ENCODE measurements around the gene LRRTM2. TPM values are rescaled to one million over a fixed set of nuclear protein-coding genes. Genes with fewer than 3 reads are reported as not detected.

The LRRTM2 gene
- total and polyA plus RNA-seq, 2 donors (not counting 1 experiment from before 2014, with no cell fraction given), result 0.01 TPM; not detected in 1

GRCh38 chr5:138872841-138873465 lies 2.2 kb downstream of the LRRTM2 start:
- H3K4me3 Mint-ChIP-seq, result no peak overlapping the region
- H3K4me1 Mint-ChIP-seq, result peaks cover 3% of the 10 kb centered on the region
- TF ChIP-seq EZH2 (IDR thresholded peaks at IDR 0.05; ENCODE audit: borderline replicate concordance, insufficient read depth, low read depth, low read length, poor library complexity, severe bottlenecking), result no peak
- TF ChIP-seq, protein P1, sequence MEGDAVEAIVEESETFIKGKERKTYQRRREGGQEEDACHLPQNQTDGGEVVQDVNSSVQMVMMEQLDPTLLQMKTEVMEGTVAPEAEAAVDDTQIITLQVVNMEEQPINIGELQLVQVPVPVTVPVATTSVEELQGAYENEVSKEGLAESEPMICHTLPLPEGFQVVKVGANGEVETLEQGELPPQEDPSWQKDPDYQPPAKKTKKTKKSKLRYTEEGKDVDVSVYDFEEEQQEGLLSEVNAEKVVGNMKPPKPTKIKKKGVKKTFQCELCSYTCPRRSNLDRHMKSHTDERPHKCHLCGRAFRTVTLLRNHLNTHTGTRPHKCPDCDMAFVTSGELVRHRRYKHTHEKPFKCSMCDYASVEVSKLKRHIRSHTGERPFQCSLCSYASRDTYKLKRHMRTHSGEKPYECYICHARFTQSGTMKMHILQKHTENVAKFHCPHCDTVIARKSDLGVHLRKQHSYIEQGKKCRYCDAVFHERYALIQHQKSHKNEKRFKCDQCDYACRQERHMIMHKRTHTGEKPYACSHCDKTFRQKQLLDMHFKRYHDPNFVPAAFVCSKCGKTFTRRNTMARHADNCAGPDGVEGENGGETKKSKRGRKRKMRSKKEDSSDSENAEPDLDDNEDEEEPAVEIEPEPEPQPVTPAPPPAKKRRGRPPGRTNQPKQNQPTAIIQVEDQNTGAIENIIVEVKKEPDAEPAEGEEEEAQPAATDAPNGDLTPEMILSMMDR (IDR thresholded peaks at IDR 0.05), result no peak
- Histone ChIP-seq H2AFZ (ENCODE audit: insufficient read depth, low read depth, low read length, poor library complexity, severe bottlenecking) (no peak overlapping the region), H3K27ac (ENCODE audit: low read length in 2 of 2) (no peak overlapping the region), H4K20me1 (ENCODE audit: control insufficient read depth, insufficient read depth, low read length, poor library complexity, severe bottlenecking) (no peaks in the 10 kb centered on the region), H3K27me3 (replicated peaks in 1 of 4; ENCODE audit: control extremely low read depth in 1 of 4, control insufficient read depth in 3 of 4, insufficient read depth in 4 of 4, low read length in 3 of 4) (no peaks in the 10 kb centered on the region), H3K9me3 (ENCODE audit: control extremely low read depth in 1 of 3, control insufficient read depth in 2 of 3, insufficient read depth in 1 of 3, low read length in 2 of 3) (no peaks in the 10 kb centered on the region), H3K79me2 (ENCODE audit: control insufficient read depth, insufficient read depth, low read length) (no peaks in the 10 kb centered on the region), H3K4me3 (ENCODE audit: control extremely low read depth in 1 of 5, extremely low read depth in 1 of 5, insufficient read depth in 1 of 5, low read depth in 2 of 5, low read length in 4 of 5) (no peak overlapping the region), H3K36me3 (replicated peaks in 1 of 2; ENCODE audit: control extremely low read depth in 1 of 2, control insufficient read depth in 1 of 2, extremely low read depth in 1 of 2, insufficient read depth in 2 of 2, low read length in 1 of 2) (no peaks in the 10 kb centered on the region), H3K9ac (ENCODE audit: low read length) (no peak overlapping the region), H3K4me1 (ENCODE audit: control insufficient read depth in 2 of 2, insufficient read depth in 2 of 2, low read length in 2 of 2) (no peaks in the 10 kb centered on the region), H3K4me2 (replicated peaks; ENCODE audit: low read depth, low read length, poor library complexity, severe bottlenecking) (no peak overlapping the region)
- no peak overlapping the region for H3K27ac Mint-ChIP-seq
- no peaks in the 10 kb centered on the region for H3K27me3 Mint-ChIP-seq
- peaks cover 4% of the 10 kb centered on the region for H3K9me3 Mint-ChIP-seq (ENCODE audit: insufficient read depth)
- ChIA-PET POLR2A (no interaction called here), CTCF (interaction anchor here (1.2 kb wide), 1 partner anchor 378 kb away, joined by 3 read pairs; no protein-coding TSS in a partner anchor)
- 100% methylated on average over 3 of the region's 6 CpGs for WGBS (ENCODE audit: insufficient coverage)
- intact Hi-C loops (cut with micrococcal nuclease), result no loop called here
- no peak for ATAC-seq (ENCODE audit: low read depth)
- DNase-seq, result no peak

- no CpG with 5 or more reads among the region's 3 CpGs for WGBS (ENCODE audit: insufficient coverage)
- TF ChIP-seq EZH2 (IDR thresholded peaks at IDR 0.05; ENCODE audit: borderline replicate concordance, insufficient read depth, low read depth, low read length, poor library complexity, severe bottlenecking), result no peak
- TF ChIP-seq, protein P1 (IDR thresholded peaks at IDR 0.05), result no peak
- CTCF ChIA-PET, result no interaction called here
- no peak overlapping the region for H3K4me2 ChIP-seq (replicated peaks; ENCODE audit: low read depth, low read length, poor library complexity, severe bottlenecking)
- H3K27ac Mint-ChIP-seq, result no peak overlapping the region
- H4K20me1 ChIP-seq (ENCODE audit: control insufficient read depth, insufficient read depth, low read length, poor library complexity, severe bottlenecking), result no peaks in the 10 kb centered on the region
- no peaks in the 10 kb centered on the region for H3K36me3 ChIP-seq (replicated peaks in 1 of 2; ENCODE audit: control extremely low read depth in 1 of 2, control insufficient read depth in 1 of 2, extremely low read depth in 1 of 2, insufficient read depth in 2 of 2, low read length in 1 of 2)
- DNase-seq (no peak), ATAC-seq (ENCODE audit: low read depth) (no peak)
- H3K4me1 Mint-ChIP-seq, result peaks cover 3% of the 10 kb centered on the region
- no peaks in the 10 kb centered on the region for H3K9me3 Mint-ChIP-seq (ENCODE audit: insufficient read depth)
- POLR2A ChIA-PET, result no interaction called here
- no peak overlapping the region for H3K9ac ChIP-seq (ENCODE audit: low read length)
- intact Hi-C loops (cut with micrococcal nuclease), result no loop called here
- no peak overlapping the region for H3K4me3 Mint-ChIP-seq
- H2AFZ ChIP-seq (ENCODE audit: insufficient read depth, low read depth, low read length, poor library complexity, severe bottlenecking), result no peak overlapping the region
- no peak overlapping the region for H3K27ac ChIP-seq (ENCODE audit: low read length in 2 of 2)
- H3K4me1 ChIP-seq (ENCODE audit: control insufficient read depth in 2 of 2, insufficient read depth in 2 of 2, low read length in 2 of 2), result no peaks in the 10 kb centered on the region
- H3K27me3 Mint-ChIP-seq, result no peaks in the 10 kb centered on the region
- H3K27me3 ChIP-seq (replicated peaks in 1 of 4; ENCODE audit: control extremely low read depth in 1 of 4, control insufficient read depth in 3 of 4, insufficient read depth in 4 of 4, low read length in 3 of 4), result no peaks in the 10 kb centered on the region
- no peak overlapping the region for H3K4me3 ChIP-seq (ENCODE audit: control extremely low read depth in 1 of 5, extremely low read depth in 1 of 5, insufficient read depth in 1 of 5, low read depth in 2 of 5, low read length in 4 of 5)
- H3K9me3 ChIP-seq (ENCODE audit: control extremely low read depth in 1 of 3, control insufficient read depth in 2 of 3, insufficient read depth in 1 of 3, low read length in 2 of 3), result no peaks in the 10 kb centered on the region
- H3K79me2 ChIP-seq (ENCODE audit: control insufficient read depth, insufficient read depth, low read length), result peaks cover 6% of the 10 kb centered on the region
Observed at GRCh38 chr5:138870611-138871010, 4.5 kb downstream of the LRRTM2 start.
